Stimulated activated naive B cell treated with anti-CD40 and anti-IgM and Interleukin-4, amounts not matched to agents 10 μg/mL and 1 μg/mL and 100 μg/mL, for 72 hours (primary cell): ENCODE data around the gene HRH3.

Experiments
- ATAC-seq, 2 donors: fragments of 150-1000 bp; cut with Tn5 transposase; replicated peaks; 2 replicates each; pipeline ENCODE4 v1.10.0; 2021; ENCODE audit warnings: moderate library complexity in 1 of 2
- DNase-seq: peaks from one replicate; pipeline ENCODE4 v3.0.0; 2021
- H3K27ac Mint-ChIP-seq: one replicate; pipeline ENCODE4 v1.8.0; 2022; ENCODE audit warnings: mild to moderate bottlenecking, mixed read lengths
- H3K27me3 Mint-ChIP-seq, 2 donors: one replicate each; pipeline ENCODE4 v1.8.0; 2022; ENCODE audit warnings: mixed read lengths in 2 of 2
- H3K36me3 Mint-ChIP-seq, 2 donors: one replicate each; pipeline ENCODE4 v1.8.0; 2022; ENCODE audit warnings: mixed read lengths in 2 of 2, mild to moderate bottlenecking in 1 of 2
- H3K4me1 Mint-ChIP-seq, 2 donors: one replicate each; pipeline ENCODE4 v1.8.0; 2022; ENCODE audit warnings: mixed read lengths in 2 of 2, mild to moderate bottlenecking in 1 of 2
- H3K4me3 Mint-ChIP-seq, 2 donors: one replicate each; pipeline ENCODE4 v1.8.0; 2022; ENCODE audit warnings: mild to moderate bottlenecking in 2 of 2, mixed read lengths in 2 of 2, moderate library complexity in 1 of 2
- H3K9me3 Mint-ChIP-seq, 2 donors: one replicate each; pipeline ENCODE4 v1.8.0; 2022; ENCODE audit warnings: mixed read lengths in 2 of 2, mild to moderate bottlenecking in 1 of 2

The HRH3 gene

DNA sequence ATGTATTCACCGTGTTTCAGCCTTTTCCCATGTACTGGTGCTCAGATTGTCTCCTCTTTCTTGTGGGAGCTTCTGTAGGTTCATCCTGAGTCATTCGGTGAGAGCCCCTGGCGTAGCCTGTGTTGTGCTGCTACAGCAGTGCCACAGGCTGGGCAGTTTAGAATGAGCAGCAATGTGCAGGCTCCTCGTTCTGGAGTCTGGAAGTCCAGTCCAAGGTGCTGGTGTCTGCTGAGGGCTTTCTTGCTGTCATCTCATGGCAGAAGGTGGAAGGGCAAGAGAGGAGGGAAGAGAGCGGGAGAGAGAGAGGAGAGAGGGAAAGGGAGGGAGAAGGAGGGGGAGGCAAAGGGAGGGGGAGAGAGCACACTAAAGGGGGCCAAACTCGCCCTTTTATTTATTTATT lies 33.3 kb upstream of the HRH3 start:
- peaks cover 26 to 44% of the 10 kb centered on the region in 2 donors for H3K4me1 Mint-ChIP-seq
- no peaks in the 10 kb centered on the region for H3K9me3 Mint-ChIP-seq
- no peak overlapping the region for H3K4me3 Mint-ChIP-seq
- DNase-seq (no peak), ATAC-seq (no peak)
- H3K36me3 Mint-ChIP-seq: peaks cover 16 to 18% of the 10 kb centered on the region in 2 donors
- H3K27me3 Mint-ChIP-seq: no peaks in the 10 kb centered on the region
- peak overlapping the region; percentile 87 for H3K27ac Mint-ChIP-seq

DNA sequence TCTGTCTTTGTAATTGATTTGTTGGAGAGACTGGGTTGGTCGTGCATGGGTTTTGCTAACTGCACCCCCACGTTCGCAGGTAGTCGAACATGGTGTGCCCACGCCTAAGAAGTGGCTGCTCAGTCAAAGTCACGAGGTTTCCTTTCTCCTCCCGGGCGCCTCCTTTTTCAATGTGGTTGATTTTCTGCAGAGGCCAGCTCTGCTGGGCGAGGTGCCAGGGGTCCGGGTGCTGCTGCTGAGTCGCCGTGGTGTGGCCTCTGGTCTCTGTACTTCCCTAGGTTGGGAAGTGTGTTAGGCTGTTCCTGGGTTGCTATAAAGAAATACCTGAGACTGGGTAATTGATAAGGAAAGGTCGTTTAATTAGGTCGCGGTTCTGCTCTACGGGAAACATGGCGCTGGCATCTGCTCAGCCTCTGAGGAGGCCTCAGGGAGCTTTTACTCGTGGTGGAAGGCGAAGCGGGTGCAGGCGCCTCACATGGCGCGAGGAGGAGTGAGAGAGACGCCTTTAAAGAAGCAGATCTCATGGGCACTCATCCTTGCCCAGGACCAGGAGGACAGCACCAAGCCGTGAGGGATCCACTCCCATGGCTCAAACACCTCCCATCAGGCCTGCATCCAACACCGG lies 32.4 kb upstream of the HRH3 start:
- peaks cover 13 to 14% of the 10 kb centered on the region in 2 donors for H3K36me3 Mint-ChIP-seq
- DNase-seq: no peak
- H3K4me3 Mint-ChIP-seq: no peak overlapping the region
- H3K27ac Mint-ChIP-seq: no peak overlapping the region
- no peaks in the 10 kb centered on the region for H3K9me3 Mint-ChIP-seq
- H3K27me3 Mint-ChIP-seq: no peaks in the 10 kb centered on the region
- H3K4me1 Mint-ChIP-seq: peaks cover 26 to 49% of the 10 kb centered on the region in 2 donors
- no peak for ATAC-seq

DNA sequence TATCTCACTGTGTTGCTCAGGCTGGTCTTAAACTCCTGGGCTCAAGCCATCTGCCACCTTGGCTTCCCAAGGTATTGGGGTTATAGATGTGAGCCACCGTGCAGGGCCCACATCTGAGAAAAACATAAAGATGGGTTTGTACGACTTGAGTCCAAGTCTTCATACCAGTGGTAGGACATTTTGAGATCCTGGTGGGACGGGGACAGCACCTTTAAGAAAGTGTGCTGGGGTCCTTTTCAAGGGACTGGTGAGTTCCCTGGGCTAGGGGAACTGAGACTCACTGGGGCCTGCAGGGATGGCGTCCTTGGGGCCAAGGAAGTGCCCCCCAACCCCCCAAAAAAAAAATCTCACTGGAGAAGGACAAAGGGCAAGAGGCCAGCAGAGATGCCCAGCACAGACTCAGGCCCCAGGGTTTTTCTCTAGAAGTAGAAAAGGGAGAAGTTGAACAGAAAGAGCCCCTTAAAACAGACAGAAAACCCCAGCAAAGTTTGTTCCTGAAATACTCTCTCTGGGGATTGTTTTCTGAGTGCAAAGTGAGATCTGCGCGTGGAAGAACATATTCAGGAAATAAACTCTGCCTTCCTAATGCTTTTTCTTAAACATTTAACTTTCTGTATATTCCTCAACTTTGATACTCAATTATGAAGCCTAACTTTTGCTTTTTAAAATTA lies 28.9 kb upstream of the HRH3 start:
- Mint-ChIP-seq H3K4me3 (peak overlapping the region; percentile 46 to 54), H3K27ac (peak overlapping the region; percentile 90), H3K4me1 (peaks cover 29 to 60% of the 10 kb centered on the region in 2 donors), H3K9me3 (no peaks in the 10 kb centered on the region), H3K36me3 (peaks cover 4 to 5% of the 10 kb centered on the region in 2 donors), H3K27me3 (no peaks in the 10 kb centered on the region)
- DNase-seq: no peak
- ATAC-seq: peak; percentile 76 to 88

DNA sequence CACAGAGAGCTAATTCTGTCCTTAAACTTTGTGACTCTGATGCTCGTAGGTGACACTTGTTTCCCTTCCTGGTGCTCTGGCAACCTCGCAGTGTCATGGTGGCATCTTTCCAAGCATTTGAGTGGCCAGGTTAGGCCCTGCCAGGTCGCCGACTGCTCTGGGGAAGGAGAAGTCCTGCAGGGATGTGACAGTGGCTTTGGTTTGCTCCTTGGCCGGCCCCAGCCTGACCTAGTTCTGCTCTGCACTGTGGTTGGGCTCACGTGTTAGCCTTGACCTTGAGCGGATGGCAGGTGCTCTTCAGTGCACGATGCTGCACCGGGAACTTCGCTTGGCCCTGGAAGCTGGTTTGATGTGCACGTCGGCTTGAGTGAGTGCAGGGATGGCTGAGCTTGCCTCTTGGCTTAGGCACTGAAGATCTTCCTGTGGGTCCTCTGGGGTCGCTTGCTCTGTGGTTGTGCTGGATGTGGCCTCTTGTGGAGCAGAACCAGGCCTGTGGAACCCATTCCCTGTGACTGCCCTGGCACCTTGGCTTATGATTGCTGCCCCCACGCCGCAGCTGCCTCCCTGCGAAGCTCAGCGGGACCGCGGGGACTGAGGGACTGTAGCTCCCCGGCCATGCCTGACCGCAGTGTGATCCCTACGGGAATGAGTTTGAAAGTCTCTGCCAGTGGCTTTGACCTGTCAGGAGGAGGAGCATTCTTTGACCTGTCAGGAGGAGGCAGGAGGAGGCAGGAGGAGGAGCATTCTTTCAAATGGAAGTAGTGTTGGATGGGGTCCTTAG lies 27.0 kb upstream of the HRH3 start:
- Mint-ChIP-seq H3K4me1 (peaks cover 26 to 64% of the 10 kb centered on the region in 2 donors), H3K9me3 (no peaks in the 10 kb centered on the region), H3K27ac (peak overlapping the region; percentile 21), H3K36me3 (peaks cover 6 to 11% of the 10 kb centered on the region in 2 donors), H3K4me3 (no peak overlapping the region), H3K27me3 (no peaks in the 10 kb centered on the region)
- ATAC-seq (no peak), DNase-seq (no peak)

DNA sequence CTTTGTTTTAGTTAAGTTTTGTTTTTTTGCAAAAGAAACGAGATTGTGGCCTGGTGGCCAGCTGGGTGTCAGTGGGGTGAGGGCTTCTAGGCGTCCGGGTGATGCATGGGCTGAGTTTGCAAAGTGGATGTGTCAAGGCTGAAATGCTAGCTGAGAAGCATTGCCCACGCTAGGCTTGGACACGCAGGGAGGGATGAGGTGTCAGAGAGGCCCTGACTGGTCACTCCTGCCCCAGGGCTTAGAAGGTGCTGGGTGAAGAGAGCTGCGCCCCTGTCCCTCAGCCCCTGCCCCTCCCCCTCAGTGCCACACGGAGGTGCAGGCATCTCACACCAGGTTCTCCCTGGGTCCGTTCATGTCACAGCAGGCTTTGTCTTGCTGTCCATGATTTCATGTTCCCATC lies 26.4 kb upstream of the HRH3 start:
- no peaks in the 10 kb centered on the region for H3K9me3 Mint-ChIP-seq

DNA sequence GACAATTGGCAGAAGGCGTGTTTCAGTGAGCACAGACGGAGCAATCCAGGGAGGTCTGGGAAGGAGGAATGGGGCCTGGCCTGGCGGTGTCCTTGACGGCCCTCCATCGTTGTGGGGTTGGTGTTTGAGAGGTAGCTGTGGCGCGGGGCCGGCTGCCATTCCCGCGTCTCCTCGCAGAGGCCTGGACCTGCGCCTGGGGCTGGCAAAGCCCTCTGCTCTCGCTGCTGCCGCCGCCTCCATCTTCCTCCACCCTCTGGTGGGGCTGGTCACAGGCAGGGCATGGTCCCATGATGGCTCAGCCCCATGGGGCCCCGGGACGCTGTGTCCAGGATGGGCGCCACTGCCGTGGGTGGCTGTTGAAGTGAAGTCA lies 25.8 kb upstream of the HRH3 start:
- H3K36me3 Mint-ChIP-seq: peaks cover 12 to 13% of the 10 kb centered on the region in 2 donors
- H3K27me3 Mint-ChIP-seq: no peaks in the 10 kb centered on the region
- no peaks in the 10 kb centered on the region for H3K9me3 Mint-ChIP-seq
- DNase-seq: no peak
- peaks cover 31 to 65% of the 10 kb centered on the region in 2 donors for H3K4me1 Mint-ChIP-seq
- H3K4me3 Mint-ChIP-seq: no peak overlapping the region
- no peak for ATAC-seq
- no peak overlapping the region for H3K27ac Mint-ChIP-seq

More for the DNA sequence above, 26.4 kb upstream of the HRH3 start:
- Mint-ChIP-seq H3K4me1 (peaks cover 30 to 64% of the 10 kb centered on the region in 2 donors), H3K36me3 (peaks cover 11 to 13% of the 10 kb centered on the region in 2 donors), H3K27me3 (no peaks in the 10 kb centered on the region), H3K27ac (no peak overlapping the region), H3K4me3 (no peak overlapping the region)
- ATAC-seq: no peak
- no peak for DNase-seq

DNA sequence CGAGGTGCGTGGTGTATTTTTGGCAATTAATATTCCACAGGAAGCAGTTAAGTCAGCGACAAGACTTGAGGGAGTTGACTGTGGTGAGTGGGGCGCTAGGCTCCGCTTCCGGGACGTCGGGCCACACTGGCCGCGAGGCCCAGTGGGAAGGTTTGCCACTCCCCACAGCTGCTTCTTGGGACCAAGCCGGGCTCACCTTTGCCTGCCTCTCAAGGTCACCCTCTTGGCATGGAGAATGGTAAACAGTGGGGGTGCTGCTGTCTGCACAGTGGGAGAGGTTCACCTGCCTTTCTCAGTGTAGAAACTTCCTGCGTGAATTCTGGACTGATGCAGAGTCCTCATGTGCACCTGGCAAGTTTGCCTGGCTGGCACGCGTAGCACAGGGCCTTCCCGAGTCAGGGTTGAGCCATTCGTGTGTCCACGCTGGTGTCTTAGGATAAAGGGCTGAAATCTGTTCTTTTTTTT lies 24.6 kb upstream of the HRH3 start:
- H3K9me3 Mint-ChIP-seq: no peaks in the 10 kb centered on the region
- no peak overlapping the region for H3K4me3 Mint-ChIP-seq
- H3K27me3 Mint-ChIP-seq: no peaks in the 10 kb centered on the region
- H3K4me1 Mint-ChIP-seq: peaks cover 26 to 62% of the 10 kb centered on the region in 2 donors
- no peak for DNase-seq
- peaks cover 8 to 10% of the 10 kb centered on the region in 2 donors for H3K36me3 Mint-ChIP-seq
- ATAC-seq: no peak
- peak overlapping the region; percentile 14 for H3K27ac Mint-ChIP-seq

DNA sequence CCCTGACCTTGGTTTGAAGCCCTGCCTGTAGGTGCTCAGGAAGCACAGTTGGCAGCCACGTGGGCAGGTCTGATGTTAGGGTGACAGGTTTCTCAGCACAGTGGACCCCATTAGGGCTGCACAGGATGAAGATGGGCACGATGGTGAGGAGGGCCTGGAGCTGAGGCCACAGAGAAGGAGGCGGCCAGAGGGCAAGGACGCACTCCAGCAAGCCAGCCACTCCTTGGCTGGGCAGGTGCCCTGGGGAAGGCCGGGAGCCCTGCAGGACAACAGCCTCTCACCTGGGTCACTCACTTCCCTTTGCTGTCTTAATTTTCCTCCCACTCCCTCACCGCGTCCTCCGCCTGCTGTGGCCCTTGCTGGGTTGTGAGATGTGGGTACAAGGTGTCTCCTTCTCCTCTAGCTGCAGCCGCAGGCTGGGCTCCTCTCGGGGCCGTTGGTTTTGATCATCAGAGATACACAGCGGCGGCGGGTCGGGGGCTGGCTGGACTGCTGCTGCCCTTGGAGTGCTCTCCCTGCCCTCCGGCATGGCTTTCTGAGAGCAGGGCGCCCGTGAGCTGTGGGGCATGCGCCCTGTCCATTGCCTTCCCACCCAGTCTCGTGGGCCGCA lies 23.9 kb upstream of the HRH3 start:
- DNase-seq (no peak), ATAC-seq (no peak)
- H3K4me3 Mint-ChIP-seq: no peak overlapping the region
- H3K27me3 Mint-ChIP-seq: no peaks in the 10 kb centered on the region
- peaks cover 25 to 65% of the 10 kb centered on the region in 2 donors for H3K4me1 Mint-ChIP-seq
- H3K9me3 Mint-ChIP-seq: no peaks in the 10 kb centered on the region
- H3K27ac Mint-ChIP-seq: no peak overlapping the region
- peaks cover 8 to 10% of the 10 kb centered on the region in 2 donors for H3K36me3 Mint-ChIP-seq

DNA sequence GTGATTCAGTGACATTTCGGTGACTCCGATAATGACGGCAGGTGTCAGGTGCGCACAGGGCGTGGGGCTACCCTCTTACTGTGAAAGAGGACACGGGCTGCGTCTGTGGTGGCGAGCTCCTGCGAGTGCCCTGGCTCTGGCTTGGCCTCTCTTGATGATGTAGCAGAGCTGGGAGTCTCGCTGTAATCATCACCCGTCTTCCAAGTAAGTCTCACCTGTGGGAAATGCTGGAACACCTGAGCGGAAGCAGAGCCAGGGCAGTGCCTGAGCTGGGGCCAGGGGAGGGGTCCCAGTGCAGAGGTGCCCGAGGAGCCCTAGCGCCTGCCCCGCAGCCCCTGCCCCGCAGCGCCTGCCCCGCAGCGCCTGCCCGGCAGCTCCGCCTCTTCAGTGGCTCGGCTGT lies 23.0 kb upstream of the HRH3 start:
- Mint-ChIP-seq H3K4me3 (no peak overlapping the region), H3K4me1 (peaks cover 22 to 58% of the 10 kb centered on the region in 2 donors), H3K36me3 (peaks cover 8 to 10% of the 10 kb centered on the region in 2 donors), H3K27ac (peak overlapping the region; percentile 20), H3K27me3 (no peaks in the 10 kb centered on the region), H3K9me3 (no peaks in the 10 kb centered on the region)
- DNase-seq: no peak
- no peak for ATAC-seq

DNA sequence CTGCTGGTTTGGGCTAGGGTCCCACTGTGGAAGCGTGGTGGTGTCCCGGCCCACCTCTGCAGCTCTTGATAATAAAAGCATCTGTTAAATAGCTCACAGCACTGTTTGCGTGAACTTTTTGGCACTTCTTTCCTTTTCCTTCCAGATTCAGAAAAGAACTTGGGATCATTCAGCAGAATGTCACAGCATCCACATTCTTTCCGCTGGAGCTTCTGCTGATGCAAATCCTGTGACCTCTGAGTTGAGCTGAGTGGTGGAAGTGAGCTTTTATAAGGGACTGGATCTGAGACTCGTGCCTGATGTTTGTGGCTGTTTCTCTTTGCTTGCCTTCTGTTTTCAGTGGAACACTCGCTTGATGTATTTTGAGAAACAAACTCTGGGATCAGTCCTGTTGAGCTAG lies 22.1 kb upstream of the HRH3 start:
- H3K9me3 Mint-ChIP-seq: no peaks in the 10 kb centered on the region
- DNase-seq: no peak
- peaks cover 8 to 10% of the 10 kb centered on the region in 2 donors for H3K36me3 Mint-ChIP-seq
- H3K27me3 Mint-ChIP-seq: no peaks in the 10 kb centered on the region
- H3K4me3 Mint-ChIP-seq: no peak overlapping the region
- peaks cover 27 to 60% of the 10 kb centered on the region in 2 donors for H3K4me1 Mint-ChIP-seq
- peak overlapping the region; percentile 67 for H3K27ac Mint-ChIP-seq
- ATAC-seq: no peak

DNA sequence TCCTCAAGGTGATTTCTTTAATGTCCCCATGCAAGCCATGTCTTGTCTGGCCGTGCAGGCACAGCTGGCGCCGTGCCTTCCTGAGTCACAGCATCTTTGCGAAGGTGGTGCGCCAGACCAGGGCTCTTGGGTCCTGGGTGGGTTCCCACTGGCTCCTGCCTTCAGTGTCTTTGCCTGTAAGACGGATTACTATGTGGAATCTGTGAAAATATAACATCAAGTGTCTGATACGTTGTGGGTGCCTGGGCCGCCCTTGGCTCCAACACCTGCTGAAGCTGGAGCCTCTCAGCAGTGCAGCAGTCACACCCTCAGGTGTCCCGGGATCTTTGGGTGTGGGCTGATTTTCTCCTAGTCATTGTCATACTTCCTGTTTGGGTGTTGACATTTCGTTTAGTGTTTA lies 21.4 kb upstream of the HRH3 start:
- H3K4me3 Mint-ChIP-seq: no peak overlapping the region
- H3K4me1 Mint-ChIP-seq: peaks cover 26 to 54% of the 10 kb centered on the region in 2 donors
- no peaks in the 10 kb centered on the region for H3K27me3 Mint-ChIP-seq
- H3K9me3 Mint-ChIP-seq: no peaks in the 10 kb centered on the region
- DNase-seq (no peak), ATAC-seq (no peak)
- H3K36me3 Mint-ChIP-seq: peaks cover 8 to 10% of the 10 kb centered on the region in 2 donors
- peak overlapping the region; percentile 56 for H3K27ac Mint-ChIP-seq

DNA sequence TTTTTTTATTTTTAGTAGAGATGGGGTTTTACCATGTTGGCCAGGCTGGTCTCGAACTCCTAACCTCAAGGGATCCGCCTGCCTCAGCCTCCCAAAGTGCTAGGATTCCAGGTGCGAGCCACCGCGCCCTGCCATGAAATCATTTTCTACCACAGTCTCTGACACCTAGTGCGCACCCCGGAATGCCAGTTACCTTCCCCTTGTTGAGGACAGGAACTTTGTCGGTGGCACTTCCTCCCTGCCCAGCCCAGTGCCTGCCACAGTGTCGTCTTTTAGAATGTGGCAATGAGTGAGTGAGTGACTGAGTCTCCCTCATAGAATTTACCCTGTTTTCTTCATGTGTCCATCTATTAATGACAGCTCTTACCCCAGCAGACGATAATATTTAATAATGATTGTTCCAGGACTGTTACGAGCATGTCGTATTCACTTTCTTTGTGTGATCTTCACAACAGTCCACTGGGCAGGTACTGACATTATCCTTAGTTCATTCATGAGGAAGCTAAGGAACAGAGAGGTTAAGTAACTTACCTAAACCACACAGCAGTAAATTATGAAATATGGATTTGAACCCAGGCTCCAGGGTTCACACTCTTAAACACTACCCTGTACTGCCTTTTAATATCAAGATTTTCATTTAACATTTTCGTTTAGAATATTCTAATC lies 20.1 kb upstream of the HRH3 start:
- H3K4me1 Mint-ChIP-seq: peaks cover 24 to 49% of the 10 kb centered on the region in 2 donors
- H3K36me3 Mint-ChIP-seq: peaks cover 8 to 10% of the 10 kb centered on the region in 2 donors
- no peak overlapping the region for H3K27ac Mint-ChIP-seq
- no peak for DNase-seq
- no peak for ATAC-seq
- peak overlapping the region; percentile 77 to 83 for H3K4me3 Mint-ChIP-seq
- H3K9me3 Mint-ChIP-seq: no peaks in the 10 kb centered on the region
- H3K27me3 Mint-ChIP-seq: no peaks in the 10 kb centered on the region

DNA sequence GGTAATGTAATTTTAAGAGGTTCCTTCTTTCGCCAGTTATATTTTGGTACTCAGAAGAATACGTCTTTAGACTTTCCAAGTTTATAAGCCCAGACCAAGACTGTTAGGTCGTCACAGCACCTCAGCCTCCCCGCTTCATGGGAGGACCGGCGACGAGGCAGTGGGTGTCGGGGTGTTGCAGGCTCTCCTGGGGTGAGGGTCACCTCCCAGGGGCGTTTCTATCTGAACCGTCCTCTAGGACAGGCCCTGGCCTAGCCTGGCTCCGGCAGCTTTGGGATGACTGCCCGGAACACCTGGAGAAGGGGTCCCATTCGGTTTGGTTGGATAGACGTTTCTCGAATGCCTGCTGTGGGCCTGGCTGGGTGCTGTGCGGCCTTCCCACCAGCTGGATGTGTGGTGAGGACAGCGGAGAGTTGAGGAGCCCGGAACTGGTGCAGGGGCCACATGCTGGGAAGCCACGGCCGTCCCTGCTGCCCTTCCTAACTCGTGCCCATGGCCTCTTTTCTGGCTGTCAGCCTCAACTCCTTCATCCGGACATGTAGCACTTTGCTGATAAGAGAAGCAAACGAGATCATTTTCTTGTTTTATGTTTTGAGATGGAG lies 19.3 kb upstream of the HRH3 start:
- Mint-ChIP-seq H3K9me3 (no peaks in the 10 kb centered on the region), H3K36me3 (peaks cover 8 to 10% of the 10 kb centered on the region in 2 donors), H3K4me1 (peaks cover 21 to 43% of the 10 kb centered on the region in 2 donors), H3K4me3 (peak overlapping the region; percentile 77 to 83), H3K27ac (peak overlapping the region; percentile 86), H3K27me3 (no peaks in the 10 kb centered on the region)
- ATAC-seq (no peak), DNase-seq (no peak)
